ENCODE measurements around the gene PIGB. TPM values are rescaled to one million over a fixed set of nuclear protein-coding genes. Genes with fewer than 3 reads are reported as not detected.

The PIGB gene
- total RNA-seq, 1 experiment from 2014 or later = 5.2 TPM

DNA sequence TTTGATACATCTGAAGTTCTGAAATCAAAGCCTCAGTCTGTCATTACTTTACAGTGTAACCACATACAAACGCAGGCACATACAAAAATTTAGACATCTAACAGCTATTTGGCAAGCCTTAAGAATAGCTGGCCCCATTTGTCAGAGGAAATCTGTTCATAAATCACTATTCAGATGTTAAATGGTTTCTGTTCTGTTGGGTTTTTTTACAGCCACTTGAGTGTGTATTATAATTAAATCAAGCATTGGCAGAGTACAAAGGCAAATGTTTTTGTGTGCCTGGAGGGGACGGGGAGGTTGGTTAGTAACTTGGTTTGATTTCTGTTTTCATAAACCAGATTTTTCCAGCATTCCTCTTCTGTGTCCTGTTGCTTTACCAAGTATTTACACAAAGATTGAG is 24.1 kb downstream of the PIGB start:
- Mint-ChIP-seq H3K27ac (0 out of 2 replicates have a peak overlapping the region, but pooled peaks have one; percentile 53), H3K4me3 (no peak overlapping the region), H3K9me3 (no peaks in the 10 kb centered on the region), H3K36me3 (no peaks in the 10 kb centered on the region), H3K27me3 (ENCODE audit: low read depth) (no peaks in the 10 kb centered on the region), H3K4me1 (peaks cover 27% of the 10 kb centered on the region)
- no peak for TF ChIP-seq ZBTB21 (CRISPR knock-in tag; IDR thresholded peaks at IDR 0.05; ENCODE audit: borderline replicate concordance)
- TF ChIP-seq RORB (CRISPR knock-in tag; IDR thresholded peaks at IDR 0.05) = no peak
- TF ChIP-seq CREM (CRISPR knock-in tag; IDR thresholded peaks at IDR 0.05) = no peak
- no peak for TF ChIP-seq ESRRA (CRISPR knock-in tag; IDR thresholded peaks at IDR 0.05; ENCODE audit: borderline replicate concordance)
- no peak for TF ChIP-seq ZNF138 (CRISPR knock-in tag; conservative IDR thresholded peaks at IDR 0.05)
- TF ChIP-seq TEAD1 (CRISPR knock-in tag; IDR thresholded peaks at IDR 0.05) = no peak
- TF ChIP-seq, protein P1, sequence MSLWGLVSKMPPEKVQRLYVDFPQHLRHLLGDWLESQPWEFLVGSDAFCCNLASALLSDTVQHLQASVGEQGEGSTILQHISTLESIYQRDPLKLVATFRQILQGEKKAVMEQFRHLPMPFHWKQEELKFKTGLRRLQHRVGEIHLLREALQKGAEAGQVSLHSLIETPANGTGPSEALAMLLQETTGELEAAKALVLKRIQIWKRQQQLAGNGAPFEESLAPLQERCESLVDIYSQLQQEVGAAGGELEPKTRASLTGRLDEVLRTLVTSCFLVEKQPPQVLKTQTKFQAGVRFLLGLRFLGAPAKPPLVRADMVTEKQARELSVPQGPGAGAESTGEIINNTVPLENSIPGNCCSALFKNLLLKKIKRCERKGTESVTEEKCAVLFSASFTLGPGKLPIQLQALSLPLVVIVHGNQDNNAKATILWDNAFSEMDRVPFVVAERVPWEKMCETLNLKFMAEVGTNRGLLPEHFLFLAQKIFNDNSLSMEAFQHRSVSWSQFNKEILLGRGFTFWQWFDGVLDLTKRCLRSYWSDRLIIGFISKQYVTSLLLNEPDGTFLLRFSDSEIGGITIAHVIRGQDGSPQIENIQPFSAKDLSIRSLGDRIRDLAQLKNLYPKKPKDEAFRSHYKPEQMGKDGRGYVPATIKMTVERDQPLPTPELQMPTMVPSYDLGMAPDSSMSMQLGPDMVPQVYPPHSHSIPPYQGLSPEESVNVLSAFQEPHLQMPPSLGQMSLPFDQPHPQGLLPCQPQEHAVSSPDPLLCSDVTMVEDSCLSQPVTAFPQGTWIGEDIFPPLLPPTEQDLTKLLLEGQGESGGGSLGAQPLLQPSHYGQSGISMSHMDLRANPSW (CRISPR knock-in tag; conservative IDR thresholded peaks at IDR 0.05; ENCODE audit: low read depth) = no peak
- TF ChIP-seq SP1 (CRISPR knock-in tag; conservative IDR thresholded peaks at IDR 0.05) = no peak
- TF ChIP-seq, protein P2, sequence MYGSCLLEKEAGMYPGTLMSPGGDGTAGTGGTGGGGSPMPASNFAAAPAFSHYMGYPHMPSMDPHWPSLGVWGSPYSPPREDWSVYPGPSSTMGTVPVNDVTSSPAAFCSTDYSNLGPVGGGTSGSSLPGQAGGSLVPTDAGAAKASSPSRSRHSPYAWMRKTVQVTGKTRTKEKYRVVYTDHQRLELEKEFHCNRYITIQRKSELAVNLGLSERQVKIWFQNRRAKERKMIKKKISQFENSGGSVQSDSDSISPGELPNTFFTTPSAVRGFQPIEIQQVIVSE (CRISPR knock-in tag; IDR thresholded peaks at IDR 0.05; ENCODE audit: borderline replicate concordance) = no peak
- TF ChIP-seq IRF2 (CRISPR knock-in tag; IDR thresholded peaks at IDR 0.05; ENCODE audit: borderline replicate concordance, low read depth) = no peak
- TF ChIP-seq KAT7 (CRISPR knock-in tag; IDR thresholded peaks at IDR 0.05; ENCODE audit: borderline replicate concordance) = no peak
- TF ChIP-seq JAZF1 (CRISPR knock-in tag; IDR thresholded peaks at IDR 0.05) = no peak
- TF ChIP-seq NR2C2 (CRISPR knock-in tag; IDR thresholded peaks at IDR 0.05) = no peak
- TF ChIP-seq, protein P3, sequence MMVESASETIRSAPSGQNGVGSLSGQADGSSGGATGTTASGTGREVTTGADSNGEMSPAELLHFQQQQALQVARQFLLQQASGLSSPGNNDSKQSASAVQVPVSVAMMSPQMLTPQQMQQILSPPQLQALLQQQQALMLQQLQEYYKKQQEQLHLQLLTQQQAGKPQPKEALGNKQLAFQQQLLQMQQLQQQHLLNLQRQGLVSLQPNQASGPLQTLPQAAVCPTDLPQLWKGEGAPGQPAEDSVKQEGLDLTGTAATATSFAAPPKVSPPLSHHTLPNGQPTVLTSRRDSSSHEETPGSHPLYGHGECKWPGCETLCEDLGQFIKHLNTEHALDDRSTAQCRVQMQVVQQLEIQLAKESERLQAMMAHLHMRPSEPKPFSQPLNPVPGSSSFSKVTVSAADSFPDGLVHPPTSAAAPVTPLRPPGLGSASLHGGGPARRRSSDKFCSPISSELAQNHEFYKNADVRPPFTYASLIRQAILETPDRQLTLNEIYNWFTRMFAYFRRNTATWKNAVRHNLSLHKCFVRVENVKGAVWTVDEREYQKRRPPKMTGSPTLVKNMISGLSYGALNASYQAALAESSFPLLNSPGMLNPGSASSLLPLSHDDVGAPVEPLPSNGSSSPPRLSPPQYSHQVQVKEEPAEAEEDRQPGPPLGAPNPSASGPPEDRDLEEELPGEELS (CRISPR knock-in tag; IDR thresholded peaks at IDR 0.05) = no peak
- no peak for TF ChIP-seq SMAD4 (CRISPR knock-in tag; IDR thresholded peaks at IDR 0.05)
- TF ChIP-seq, protein P4, sequence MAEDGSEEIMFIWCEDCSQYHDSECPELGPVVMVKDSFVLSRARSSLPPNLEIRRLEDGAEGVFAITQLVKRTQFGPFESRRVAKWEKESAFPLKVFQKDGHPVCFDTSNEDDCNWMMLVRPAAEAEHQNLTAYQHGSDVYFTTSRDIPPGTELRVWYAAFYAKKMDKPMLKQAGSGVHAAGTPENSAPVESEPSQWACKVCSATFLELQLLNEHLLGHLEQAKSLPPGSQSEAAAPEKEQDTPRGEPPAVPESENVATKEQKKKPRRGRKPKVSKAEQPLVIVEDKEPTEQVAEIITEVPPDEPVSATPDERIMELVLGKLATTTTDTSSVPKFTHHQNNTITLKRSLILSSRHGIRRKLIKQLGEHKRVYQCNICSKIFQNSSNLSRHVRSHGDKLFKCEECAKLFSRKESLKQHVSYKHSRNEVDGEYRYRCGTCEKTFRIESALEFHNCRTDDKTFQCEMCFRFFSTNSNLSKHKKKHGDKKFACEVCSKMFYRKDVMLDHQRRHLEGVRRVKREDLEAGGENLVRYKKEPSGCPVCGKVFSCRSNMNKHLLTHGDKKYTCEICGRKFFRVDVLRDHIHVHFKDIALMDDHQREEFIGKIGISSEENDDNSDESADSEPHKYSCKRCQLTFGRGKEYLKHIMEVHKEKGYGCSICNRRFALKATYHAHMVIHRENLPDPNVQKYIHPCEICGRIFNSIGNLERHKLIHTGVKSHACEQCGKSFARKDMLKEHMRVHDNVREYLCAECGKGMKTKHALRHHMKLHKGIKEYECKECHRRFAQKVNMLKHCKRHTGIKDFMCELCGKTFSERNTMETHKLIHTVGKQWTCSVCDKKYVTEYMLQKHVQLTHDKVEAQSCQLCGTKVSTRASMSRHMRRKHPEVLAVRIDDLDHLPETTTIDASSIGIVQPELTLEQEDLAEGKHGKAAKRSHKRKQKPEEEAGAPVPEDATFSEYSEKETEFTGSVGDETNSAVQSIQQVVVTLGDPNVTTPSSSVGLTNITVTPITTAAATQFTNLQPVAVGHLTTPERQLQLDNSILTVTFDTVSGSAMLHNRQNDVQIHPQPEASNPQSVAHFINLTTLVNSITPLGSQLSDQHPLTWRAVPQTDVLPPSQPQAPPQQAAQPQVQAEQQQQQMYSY (CRISPR knock-in tag; IDR thresholded peaks at IDR 0.05) = no peak
- TF ChIP-seq SMAD3 (CRISPR knock-in tag; IDR thresholded peaks at IDR 0.05; ENCODE audit: borderline replicate concordance) = no peak
- TF ChIP-seq, protein P5, sequence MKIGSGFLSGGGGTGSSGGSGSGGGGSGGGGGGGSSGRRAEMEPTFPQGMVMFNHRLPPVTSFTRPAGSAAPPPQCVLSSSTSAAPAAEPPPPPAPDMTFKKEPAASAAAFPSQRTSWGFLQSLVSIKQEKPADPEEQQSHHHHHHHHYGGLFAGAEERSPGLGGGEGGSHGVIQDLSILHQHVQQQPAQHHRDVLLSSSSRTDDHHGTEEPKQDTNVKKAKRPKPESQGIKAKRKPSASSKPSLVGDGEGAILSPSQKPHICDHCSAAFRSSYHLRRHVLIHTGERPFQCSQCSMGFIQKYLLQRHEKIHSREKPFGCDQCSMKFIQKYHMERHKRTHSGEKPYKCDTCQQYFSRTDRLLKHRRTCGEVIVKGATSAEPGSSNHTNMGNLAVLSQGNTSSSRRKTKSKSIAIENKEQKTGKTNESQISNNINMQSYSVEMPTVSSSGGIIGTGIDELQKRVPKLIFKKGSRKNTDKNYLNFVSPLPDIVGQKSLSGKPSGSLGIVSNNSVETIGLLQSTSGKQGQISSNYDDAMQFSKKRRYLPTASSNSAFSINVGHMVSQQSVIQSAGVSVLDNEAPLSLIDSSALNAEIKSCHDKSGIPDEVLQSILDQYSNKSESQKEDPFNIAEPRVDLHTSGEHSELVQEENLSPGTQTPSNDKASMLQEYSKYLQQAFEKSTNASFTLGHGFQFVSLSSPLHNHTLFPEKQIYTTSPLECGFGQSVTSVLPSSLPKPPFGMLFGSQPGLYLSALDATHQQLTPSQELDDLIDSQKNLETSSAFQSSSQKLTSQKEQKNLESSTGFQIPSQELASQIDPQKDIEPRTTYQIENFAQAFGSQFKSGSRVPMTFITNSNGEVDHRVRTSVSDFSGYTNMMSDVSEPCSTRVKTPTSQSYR (CRISPR knock-in tag; IDR thresholded peaks at IDR 0.05) = no peak
- TF ChIP-seq, protein P6, sequence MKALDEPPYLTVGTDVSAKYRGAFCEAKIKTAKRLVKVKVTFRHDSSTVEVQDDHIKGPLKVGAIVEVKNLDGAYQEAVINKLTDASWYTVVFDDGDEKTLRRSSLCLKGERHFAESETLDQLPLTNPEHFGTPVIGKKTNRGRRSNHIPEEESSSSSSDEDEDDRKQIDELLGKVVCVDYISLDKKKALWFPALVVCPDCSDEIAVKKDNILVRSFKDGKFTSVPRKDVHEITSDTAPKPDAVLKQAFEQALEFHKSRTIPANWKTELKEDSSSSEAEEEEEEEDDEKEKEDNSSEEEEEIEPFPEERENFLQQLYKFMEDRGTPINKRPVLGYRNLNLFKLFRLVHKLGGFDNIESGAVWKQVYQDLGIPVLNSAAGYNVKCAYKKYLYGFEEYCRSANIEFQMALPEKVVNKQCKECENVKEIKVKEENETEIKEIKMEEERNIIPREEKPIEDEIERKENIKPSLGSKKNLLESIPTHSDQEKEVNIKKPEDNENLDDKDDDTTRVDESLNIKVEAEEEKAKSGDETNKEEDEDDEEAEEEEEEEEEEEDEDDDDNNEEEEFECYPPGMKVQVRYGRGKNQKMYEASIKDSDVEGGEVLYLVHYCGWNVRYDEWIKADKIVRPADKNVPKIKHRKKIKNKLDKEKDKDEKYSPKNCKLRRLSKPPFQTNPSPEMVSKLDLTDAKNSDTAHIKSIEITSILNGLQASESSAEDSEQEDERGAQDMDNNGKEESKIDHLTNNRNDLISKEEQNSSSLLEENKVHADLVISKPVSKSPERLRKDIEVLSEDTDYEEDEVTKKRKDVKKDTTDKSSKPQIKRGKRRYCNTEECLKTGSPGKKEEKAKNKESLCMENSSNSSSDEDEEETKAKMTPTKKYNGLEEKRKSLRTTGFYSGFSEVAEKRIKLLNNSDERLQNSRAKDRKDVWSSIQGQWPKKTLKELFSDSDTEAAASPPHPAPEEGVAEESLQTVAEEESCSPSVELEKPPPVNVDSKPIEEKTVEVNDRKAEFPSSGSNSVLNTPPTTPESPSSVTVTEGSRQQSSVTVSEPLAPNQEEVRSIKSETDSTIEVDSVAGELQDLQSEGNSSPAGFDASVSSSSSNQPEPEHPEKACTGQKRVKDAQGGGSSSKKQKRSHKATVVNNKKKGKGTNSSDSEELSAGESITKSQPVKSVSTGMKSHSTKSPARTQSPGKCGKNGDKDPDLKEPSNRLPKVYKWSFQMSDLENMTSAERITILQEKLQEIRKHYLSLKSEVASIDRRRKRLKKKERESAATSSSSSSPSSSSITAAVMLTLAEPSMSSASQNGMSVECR (CRISPR knock-in tag; IDR thresholded peaks at IDR 0.05; ENCODE audit: borderline replicate concordance) = no peak
- DNase-seq (ENCODE audit: low spot score) (no peak), ATAC-seq (no peak)
- ChIA-PET CTCF (interaction anchor here (1.3 kb wide), 1 partner anchor 65 kb away, joined by 3 read pairs; the partner anchor contains the start of genes CCPG1 and PIERCE2), POLR2A (interaction anchor here (0.9 kb wide), 1 partner anchor 24 kb away, joined by 3 read pairs; the partner anchor contains the start of genes PIGB and PIGBOS1)

All from WTC11 (cell line).